Measurements from ENCODE around the gene PML. TPM values are rescaled to one million over a fixed set of nuclear protein-coding genes. Genes with fewer than 3 reads are reported as not detected.

Gene PML
- total and polyA plus RNA-seq, 9 donors, result 20.7 to 60.8 (median 49.4) TPM

GRCh38 chr15:74032606-74033561, 38.4 kb downstream of the PML start:
- intact Hi-C loops (cut with DNase I), result loop anchor here in 1 of 4 donors (10.0 kb wide), 1 partner anchor 58 kb away; no protein-coding TSS in a partner anchor
- TF ChIP-seq EP300 (IDR thresholded peaks at IDR 0.05) (no peak), POLR2A (IDR thresholded peaks at IDR 0.05) (no peak)
- TF ChIP-seq, protein P1, sequence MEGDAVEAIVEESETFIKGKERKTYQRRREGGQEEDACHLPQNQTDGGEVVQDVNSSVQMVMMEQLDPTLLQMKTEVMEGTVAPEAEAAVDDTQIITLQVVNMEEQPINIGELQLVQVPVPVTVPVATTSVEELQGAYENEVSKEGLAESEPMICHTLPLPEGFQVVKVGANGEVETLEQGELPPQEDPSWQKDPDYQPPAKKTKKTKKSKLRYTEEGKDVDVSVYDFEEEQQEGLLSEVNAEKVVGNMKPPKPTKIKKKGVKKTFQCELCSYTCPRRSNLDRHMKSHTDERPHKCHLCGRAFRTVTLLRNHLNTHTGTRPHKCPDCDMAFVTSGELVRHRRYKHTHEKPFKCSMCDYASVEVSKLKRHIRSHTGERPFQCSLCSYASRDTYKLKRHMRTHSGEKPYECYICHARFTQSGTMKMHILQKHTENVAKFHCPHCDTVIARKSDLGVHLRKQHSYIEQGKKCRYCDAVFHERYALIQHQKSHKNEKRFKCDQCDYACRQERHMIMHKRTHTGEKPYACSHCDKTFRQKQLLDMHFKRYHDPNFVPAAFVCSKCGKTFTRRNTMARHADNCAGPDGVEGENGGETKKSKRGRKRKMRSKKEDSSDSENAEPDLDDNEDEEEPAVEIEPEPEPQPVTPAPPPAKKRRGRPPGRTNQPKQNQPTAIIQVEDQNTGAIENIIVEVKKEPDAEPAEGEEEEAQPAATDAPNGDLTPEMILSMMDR (IDR thresholded peaks at IDR 0.05), result no peak
- Histone ChIP-seq H3K4me1 (ENCODE audit: insufficient read depth) (no peaks in the 10 kb centered on the region), H3K9me3 (no peaks in the 10 kb centered on the region), H3K36me3 (no peaks in the 10 kb centered on the region), H3K27ac (no peak overlapping the region), H3K27me3 (no peaks in the 10 kb centered on the region), H3K4me3 (no peak overlapping the region)
- no peak for DNase-seq
- 86 to 90% (median 88%) methylated on average over 16 of the region's 16 CpGs for WGBS, 3 donors

DNA sequence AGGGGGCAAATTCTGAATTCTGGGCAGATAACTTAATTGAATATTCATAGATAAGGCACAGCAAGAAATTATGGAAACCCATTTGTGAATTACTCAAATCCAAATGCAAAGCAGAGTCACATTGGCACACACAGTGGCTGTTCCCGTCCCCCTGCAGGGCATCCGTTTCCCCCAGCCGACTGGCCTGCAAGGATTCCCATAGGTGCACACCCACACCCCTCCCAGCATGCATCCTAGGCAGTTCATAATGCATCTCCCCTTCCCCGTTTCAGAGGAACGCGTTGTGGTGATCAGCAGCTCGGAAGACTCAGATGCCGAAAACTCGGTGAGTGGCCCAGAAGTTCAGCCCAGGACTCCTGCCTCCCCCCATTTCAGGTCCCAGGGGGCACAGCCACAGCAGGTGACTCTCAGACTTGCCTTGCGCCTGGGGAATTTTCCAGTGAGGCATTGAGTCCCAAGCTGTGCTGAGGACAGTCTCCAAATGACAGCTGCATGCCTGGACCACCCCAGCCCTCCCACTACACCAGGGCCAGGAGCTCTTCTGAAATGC, 39.8 kb downstream of the PML start:
- no peak overlapping the region for H3K27ac ChIP-seq
- intact Hi-C loops (cut with DNase I), result loop anchor here in 1 of 4 donors (10.0 kb wide), 1 partner anchor 59 kb away; no protein-coding TSS in a partner anchor
- H3K4me3 ChIP-seq, result no peak overlapping the region
- H3K4me1 ChIP-seq (ENCODE audit: insufficient read depth), result no peaks in the 10 kb centered on the region
- no peak for DNase-seq
- TF ChIP-seq EP300 (IDR thresholded peaks at IDR 0.05), result no peak
- TF ChIP-seq POLR2A (IDR thresholded peaks at IDR 0.05), result no peak
- TF ChIP-seq, protein P1 (IDR thresholded peaks at IDR 0.05), result no peak
- no peaks in the 10 kb centered on the region for H3K27me3 ChIP-seq
- H3K9me3 ChIP-seq, result no peaks in the 10 kb centered on the region
- H3K36me3 ChIP-seq, result no peaks in the 10 kb centered on the region
- 82 to 86% (median 85%) methylated on average over 10 of the region's 10 CpGs for WGBS, 3 donors

- H3K36me3 ChIP-seq, result no peaks in the 10 kb centered on the region
Observed at GRCh38 chr15:74035121-74036017, 40.9 kb downstream of the PML start.

More at GRCh38 chr15:74035121-74036017, 40.9 kb downstream of the PML start:
- TF ChIP-seq POLR2A (IDR thresholded peaks at IDR 0.05), result no peak
- TF ChIP-seq, protein P1 (IDR thresholded peaks at IDR 0.05), result no peak
- no peak for TF ChIP-seq EP300 (IDR thresholded peaks at IDR 0.05)
- no peak for DNase-seq
- no peaks in the 10 kb centered on the region for H3K9me3 ChIP-seq
- no peaks in the 10 kb centered on the region for H3K4me1 ChIP-seq (ENCODE audit: insufficient read depth)
- 90 to 93% (median 91%) methylated on average over 27 to 28 of the region's 28 CpGs for WGBS, 3 donors
- H3K27ac ChIP-seq, result no peak overlapping the region
- no peaks in the 10 kb centered on the region for H3K27me3 ChIP-seq
- no peak overlapping the region for H3K4me3 ChIP-seq
- intact Hi-C loops (cut with DNase I), result loop anchor here in 3 of 4 donors (5.0 to 10.0 kb wide), 2 partner anchors 61 to 63 kb away; no protein-coding TSS in a partner anchor

Measured in ovary (tissue), 9 donors.